Vagina (tissue), 2 donors: Measurements from ENCODE around the gene VSIG10L. TPM values are rescaled to one million over a fixed set of nuclear protein-coding genes. Genes with fewer than 3 reads are reported as not detected.

Experiments
- DNase-seq, 2 donors: peaks; one replicate each; pipeline ENCODE4 v3.0.0-alpha.2; 2017; ENCODE audit errors: extremely low spot score in 2 of 2
- H3K27ac ChIP-seq: fragments of 200-600 bp; sonication (generic); one replicate; pipeline ENCODE4 v1.5.1; 2019
- H3K27me3 ChIP-seq: fragments of 200-600 bp; sonication (generic); one replicate; pipeline ENCODE4 v1.5.1; 2019
- H3K36me3 ChIP-seq, 2 donors: fragments of 200-600 bp; sonication (generic); one replicate each; pipeline ENCODE4 v1.5.1; 2017 to 2019
- H3K4me1 ChIP-seq: fragments of 200-600 bp; sonication (generic); one replicate; pipeline ENCODE4 v1.5.1; 2019
- H3K4me3 ChIP-seq, 2 donors: fragments of 200-600 bp; sonication (generic); 1 replicate in 1 of 2; 2 replicates in 1 of 2; pipeline ENCODE4 v1.5.1; 2016 to 2019
- H3K9me3 ChIP-seq: fragments of 200-600 bp; sonication (generic); one replicate; pipeline ENCODE4 v1.5.1; 2019
- CTCF ChIP-seq, 3 experiments: fragments of 450-650 bp in 2 of 3; fragments of 200-600 bp in 1 of 3; sonication (generic) in 1 of 3; IDR thresholded peaks; one replicate each; pipeline ENCODE4 v1.5.1; 2017 to 2019; ENCODE audit warnings: antibody characterized with exemption in 3 of 3, mild to moderate bottlenecking in 2 of 3, moderate library complexity in 2 of 3
- POLR2A ChIP-seq, 2 donors: fragments of 450-650 bp; IDR thresholded peaks; one replicate each; pipeline ENCODE4 v1.6.1; 2017; ENCODE audit warnings: antibody characterized with exemption in 2 of 2, mild to moderate bottlenecking in 2 of 2, moderate library complexity in 2 of 2
- POLR2AphosphoS5 ChIP-seq, 2 donors: sonication (generic); formaldehyde crosslinking; IDR thresholded peaks; one replicate each; pipeline ENCODE4 v1.9.0; 2017; ENCODE audit warnings: antibody characterized with exemption in 2 of 2, mild to moderate bottlenecking in 2 of 2, low read depth in 1 of 2; ENCODE audit not compliant: insufficient read depth in 1 of 2
- intact Hi-C: fragments of 100-400 bp; cut with DNase I; formaldehyde crosslinking; loops from one replicate; pipeline ENCODE4 v1.15.1; 2023
- total RNA-seq: library from RNA; depleted of rRNA; stranded (reverse); fragments of >200 nt; gene quantifications from one replicate; pipeline ENCODE4 v1.2.3, GENCODE V29; 2016

Gene VSIG10L
- total RNA-seq, 1 donor from 2014 or later, result 20.1 TPM

DNA sequence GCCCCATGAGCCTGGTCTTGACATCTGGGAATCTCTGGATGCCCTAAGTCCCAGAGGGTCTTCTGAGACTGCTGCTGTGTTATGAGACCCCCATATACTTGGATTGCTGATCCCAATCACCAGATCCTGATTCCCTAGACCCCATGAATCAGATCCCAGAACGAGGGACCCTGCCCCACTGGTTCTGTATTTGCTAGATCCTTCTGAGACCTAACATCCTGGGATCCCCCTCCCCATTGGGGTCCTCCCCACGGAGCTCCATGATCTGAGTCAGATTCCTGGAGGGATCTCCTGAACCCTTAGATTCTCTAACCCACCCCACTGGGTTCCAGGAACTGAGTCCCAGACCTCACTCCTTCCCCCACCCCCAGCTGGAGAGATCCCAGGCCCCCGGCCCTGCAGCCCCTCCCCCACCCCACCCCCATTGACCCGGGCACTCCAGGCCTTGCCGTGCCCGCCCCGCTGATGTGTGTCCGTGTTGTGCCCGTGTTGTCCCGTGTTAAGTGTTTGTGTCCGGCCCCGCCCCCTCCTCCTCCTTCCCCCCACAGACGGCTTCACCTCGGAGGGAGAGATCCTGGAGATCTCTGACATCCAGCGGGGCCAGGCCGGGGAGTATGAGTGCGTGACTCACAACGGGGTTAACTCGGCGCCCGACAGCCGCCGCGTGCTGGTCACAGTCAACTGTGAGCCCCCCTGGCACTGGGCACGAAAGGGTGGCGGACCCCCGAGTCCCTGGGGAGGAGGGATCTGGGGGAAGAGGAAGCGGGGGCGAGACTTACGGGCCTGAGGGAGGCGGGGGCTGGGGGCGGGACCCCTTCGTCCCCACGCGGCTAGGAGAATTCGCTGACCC lies 15.5 kb downstream of the VSIG10L start:
- H3K9me3 ChIP-seq, result no peaks in the 10 kb centered on the region
- H3K4me1 ChIP-seq, result peaks cover 6% of the 10 kb centered on the region
- no peak for DNase-seq
- no peaks in the 10 kb centered on the region for H3K27me3 ChIP-seq
- H3K27ac ChIP-seq, result no peak overlapping the region
- TF ChIP-seq CTCF (IDR thresholded peaks at IDR 0.05) (no peak), POLR2AphosphoS5 (IDR thresholded peaks at IDR 0.05; ENCODE audit: insufficient read depth in 1 of 2, low read depth in 1 of 2) (no peak), POLR2A (IDR thresholded peaks at IDR 0.05) (no peak)
- no peaks in the 10 kb centered on the region for H3K36me3 ChIP-seq
- intact Hi-C loops, result no loop called here
- H3K4me3 ChIP-seq, result no peak overlapping the region

- no peak for DNase-seq
- intact Hi-C loops, result no loop called here
- TF ChIP-seq POLR2AphosphoS5 (IDR thresholded peaks at IDR 0.05; ENCODE audit: insufficient read depth in 1 of 2, low read depth in 1 of 2) (no peak), POLR2A (IDR thresholded peaks at IDR 0.05) (no peak), CTCF (IDR thresholded peaks at IDR 0.05) (no peak)
- no peaks in the 10 kb centered on the region for H3K36me3 ChIP-seq
- no peak overlapping the region for H3K27ac ChIP-seq
- H3K4me1 ChIP-seq, result peaks cover 6% of the 10 kb centered on the region
- no peaks in the 10 kb centered on the region for H3K9me3 ChIP-seq
- H3K27me3 ChIP-seq, result no peaks in the 10 kb centered on the region
- no peak overlapping the region for H3K4me3 ChIP-seq
Observed at GRCh38 chr19:51325161-51325976, 16.6 kb downstream of the VSIG10L start.

DNA sequence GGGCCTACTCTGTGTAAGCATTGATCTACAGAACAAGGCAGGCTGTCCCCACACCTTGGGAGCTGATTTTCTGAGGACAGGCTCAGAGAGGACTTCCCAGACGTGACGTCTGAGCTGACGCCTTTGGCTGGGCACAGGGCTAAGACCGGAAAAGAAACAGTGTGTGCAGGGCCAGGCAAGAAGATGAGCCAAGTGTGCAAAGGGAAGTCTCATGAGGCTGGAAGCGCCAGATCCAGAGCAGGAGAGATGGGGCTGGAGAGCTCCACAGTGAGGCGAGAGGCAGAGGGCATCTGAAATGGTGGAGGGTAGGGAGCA lies 17.8 kb downstream of the VSIG10L start:
- DNase-seq, result no peak
- Histone ChIP-seq H3K36me3 (no peaks in the 10 kb centered on the region), H3K4me1 (peaks cover 6% of the 10 kb centered on the region), H3K27ac (no peak overlapping the region), H3K9me3 (no peaks in the 10 kb centered on the region), H3K27me3 (no peaks in the 10 kb centered on the region), H3K4me3 (no peak overlapping the region)
- TF ChIP-seq CTCF (IDR thresholded peaks at IDR 0.05), result no peak
- TF ChIP-seq POLR2AphosphoS5 (IDR thresholded peaks at IDR 0.05; ENCODE audit: insufficient read depth in 1 of 2, low read depth in 1 of 2), result no peak
- TF ChIP-seq POLR2A (IDR thresholded peaks at IDR 0.05), result no peak
- intact Hi-C loops, result no loop called here

GRCh38 chr19:51323481-51324166 lies 18.3 kb downstream of the VSIG10L start:
- TF ChIP-seq POLR2AphosphoS5 (IDR thresholded peaks at IDR 0.05; ENCODE audit: insufficient read depth in 1 of 2, low read depth in 1 of 2), result no peak
- no peak for TF ChIP-seq POLR2A (IDR thresholded peaks at IDR 0.05)
- H3K27me3 ChIP-seq, result no peaks in the 10 kb centered on the region

DNA sequence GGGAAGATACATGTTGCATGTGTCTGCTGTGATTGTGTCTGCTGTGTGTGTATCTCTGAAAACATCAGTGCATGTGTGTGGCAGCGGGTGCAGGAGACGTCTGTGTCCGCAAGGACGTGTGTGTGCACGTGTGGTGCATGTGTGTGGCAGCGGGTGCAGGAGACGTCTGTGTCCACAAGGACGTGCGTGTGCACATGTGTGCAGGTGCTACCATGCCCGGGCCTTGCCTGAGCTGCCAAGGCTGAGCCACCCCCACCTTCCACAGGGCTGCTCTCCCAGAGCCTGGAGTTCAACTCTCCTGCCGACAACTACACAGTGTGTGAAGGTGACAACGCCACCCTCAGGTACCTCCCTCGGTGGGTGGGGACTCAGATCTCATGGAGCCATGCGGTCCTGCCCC lies 20.1 kb downstream of the VSIG10L start:
- H3K4me3 ChIP-seq, result no peak overlapping the region
- DNase-seq, result no peak
- no peak overlapping the region for H3K27ac ChIP-seq
- intact Hi-C loops, result no loop called here
- H3K4me1 ChIP-seq, result no peaks in the 10 kb centered on the region
- H3K36me3 ChIP-seq, result no peaks in the 10 kb centered on the region
- no peaks in the 10 kb centered on the region for H3K27me3 ChIP-seq
- H3K9me3 ChIP-seq, result no peaks in the 10 kb centered on the region
- TF ChIP-seq CTCF (IDR thresholded peaks at IDR 0.05), result no peak
- no peak for TF ChIP-seq POLR2A (IDR thresholded peaks at IDR 0.05)
- TF ChIP-seq POLR2AphosphoS5 (IDR thresholded peaks at IDR 0.05; ENCODE audit: insufficient read depth in 1 of 2, low read depth in 1 of 2), result no peak

More at GRCh38 chr19:51323481-51324166, 18.3 kb downstream of the VSIG10L start:
- intact Hi-C loops, result no loop called here
- Histone ChIP-seq H3K4me1 (peaks cover 6% of the 10 kb centered on the region), H3K4me3 (no peak overlapping the region), H3K36me3 (no peaks in the 10 kb centered on the region), H3K9me3 (no peaks in the 10 kb centered on the region), H3K27ac (no peak overlapping the region)
- no peak for DNase-seq
